ENCODE results near the gene NCBP2.
A peak's percentile ranks its signal among the peaks of the same experiment; 100 is the strongest.
"Not testable (repeated sequence)": the region's sequence is repeated elsewhere in the genome, so short reads cannot be mapped to it uniquely, and the experiment has no call there.

The NCBP2 gene

DNA sequence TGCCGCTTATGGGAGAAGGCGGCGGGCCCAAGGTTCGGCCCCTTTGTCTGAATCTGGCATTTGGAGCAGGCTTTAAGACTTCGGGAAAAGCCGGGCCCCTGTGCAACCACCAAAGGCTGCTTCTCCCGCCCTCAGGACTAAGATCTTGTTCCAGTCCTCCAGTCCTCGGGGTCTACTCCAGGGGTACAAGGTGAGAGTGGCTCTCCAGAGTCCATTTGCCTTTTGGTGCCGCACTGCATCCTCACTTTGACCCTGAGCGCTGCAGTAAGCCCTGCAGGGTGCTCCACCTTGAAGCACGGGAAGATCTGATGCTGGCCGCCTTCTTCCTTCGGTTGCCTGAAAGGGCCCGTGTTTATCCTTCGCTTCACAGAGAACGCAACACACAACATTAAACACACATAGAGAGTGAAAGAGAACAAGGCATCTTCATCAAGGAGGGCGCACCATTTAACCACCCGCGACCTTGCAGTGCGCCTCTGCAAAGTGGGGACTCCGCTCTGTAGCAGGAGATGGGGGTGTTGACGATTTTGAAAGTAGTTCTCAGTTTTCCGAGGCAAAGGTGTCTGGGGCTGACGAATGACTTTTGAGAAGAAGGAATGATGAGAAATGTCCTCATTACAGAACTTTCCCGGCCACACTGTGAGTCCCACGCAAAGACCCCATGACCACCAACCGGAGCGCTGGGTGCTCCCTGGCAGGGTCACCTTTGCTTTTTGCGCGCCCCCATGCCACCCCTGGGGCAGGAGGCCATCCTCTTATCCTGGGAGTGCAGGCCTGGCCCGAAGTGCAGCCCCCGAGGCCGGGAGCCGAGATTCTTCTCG lies 25.3 kb upstream of the NCBP2 start:
- DNase-seq = no peak

DNA sequence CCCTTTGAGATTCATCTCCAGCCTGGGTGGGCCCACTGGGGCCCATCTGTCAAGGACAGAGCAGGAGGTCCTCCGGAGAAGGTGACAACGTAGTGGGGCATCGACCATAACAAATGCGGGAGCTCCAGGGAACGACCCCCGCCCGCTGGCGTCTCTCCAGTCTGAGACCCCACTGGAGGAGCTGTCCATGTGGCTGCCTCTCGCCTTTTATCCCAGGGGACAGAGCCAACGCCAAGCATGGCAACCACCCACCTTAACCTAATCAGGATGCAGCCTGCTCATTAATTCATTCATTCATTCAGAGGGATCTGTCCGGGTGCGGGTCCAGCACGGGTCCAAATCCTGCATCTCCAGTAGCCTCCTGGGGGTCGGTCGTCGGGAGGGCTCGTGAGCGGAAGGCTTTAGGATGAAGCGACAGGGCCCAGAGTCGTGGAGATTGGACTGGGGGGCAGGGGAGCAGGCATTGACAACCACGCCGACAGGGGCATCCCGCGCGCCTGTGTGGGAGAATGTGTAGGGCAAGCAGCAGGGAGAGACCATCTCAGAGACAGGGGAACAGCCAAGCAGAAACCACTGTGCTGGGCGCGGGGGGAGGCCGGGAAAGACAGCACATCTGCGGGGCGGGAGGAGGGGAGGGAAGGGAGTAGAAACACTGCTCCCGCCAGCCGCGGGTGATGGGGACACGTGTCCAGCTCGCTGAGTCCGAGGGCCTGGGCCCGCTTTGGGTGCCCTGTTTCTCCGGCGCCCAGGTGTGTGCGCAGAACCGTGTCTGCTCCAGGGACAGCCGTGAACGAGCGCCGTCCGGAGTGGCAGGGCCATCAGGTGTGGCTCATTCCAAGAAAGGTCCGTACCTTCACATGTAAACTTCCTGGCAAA lies 24.4 kb upstream of the NCBP2 start:
- peak; percentile 34 for DNase-seq

DNA sequence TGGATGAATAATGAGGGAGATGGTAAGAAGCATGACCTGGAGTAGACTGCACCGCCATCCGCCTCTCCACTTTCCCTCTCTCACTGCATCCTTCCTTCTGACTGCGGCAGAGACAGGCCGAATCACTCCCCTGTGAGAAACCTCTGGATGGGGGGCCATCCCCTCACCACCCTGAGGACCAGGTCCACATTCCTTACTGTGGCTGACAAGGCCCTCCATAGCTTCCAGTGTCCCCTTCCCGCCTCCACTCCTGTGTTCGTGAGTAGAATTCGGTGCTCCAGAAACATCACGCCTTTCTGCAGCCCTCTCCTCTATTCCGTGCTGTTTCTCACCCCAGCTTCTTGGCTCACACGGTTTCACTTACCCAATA lies 23.5 kb upstream of the NCBP2 start:
- DNase-seq = no peak

DNA sequence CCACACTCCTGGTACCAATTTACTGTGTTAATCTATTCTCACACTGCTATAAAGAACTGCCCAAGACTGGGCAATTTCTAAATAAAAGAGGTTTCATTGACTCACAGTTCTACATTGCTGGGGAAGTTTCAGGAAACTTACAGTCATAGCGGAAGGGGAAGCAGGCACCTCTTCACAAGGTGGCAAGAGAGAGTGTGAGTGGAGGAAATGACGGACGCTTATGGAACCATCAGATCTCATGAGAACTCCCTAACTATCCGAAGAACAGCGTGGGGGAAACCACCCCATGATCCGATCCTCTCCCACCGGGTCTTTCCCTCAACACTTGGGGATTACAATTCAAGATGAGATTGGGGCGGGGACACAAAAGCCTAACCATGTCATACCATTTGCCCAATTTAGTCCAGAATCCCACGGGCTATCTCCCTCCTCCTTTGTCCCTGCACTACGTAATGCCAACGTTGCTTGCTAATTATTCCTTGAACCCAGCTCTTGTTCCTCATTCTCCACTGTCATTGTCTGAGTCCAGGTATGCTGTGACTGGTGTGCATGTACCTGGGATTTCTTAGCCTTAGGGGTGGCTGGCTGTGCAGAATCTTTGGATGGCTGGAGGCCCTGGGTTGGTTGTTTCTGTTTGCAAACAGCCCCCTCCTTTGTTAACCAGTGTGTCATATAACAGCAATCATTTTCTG lies 22.9 kb upstream of the NCBP2 start:
- DNase-seq = no peak

DNA sequence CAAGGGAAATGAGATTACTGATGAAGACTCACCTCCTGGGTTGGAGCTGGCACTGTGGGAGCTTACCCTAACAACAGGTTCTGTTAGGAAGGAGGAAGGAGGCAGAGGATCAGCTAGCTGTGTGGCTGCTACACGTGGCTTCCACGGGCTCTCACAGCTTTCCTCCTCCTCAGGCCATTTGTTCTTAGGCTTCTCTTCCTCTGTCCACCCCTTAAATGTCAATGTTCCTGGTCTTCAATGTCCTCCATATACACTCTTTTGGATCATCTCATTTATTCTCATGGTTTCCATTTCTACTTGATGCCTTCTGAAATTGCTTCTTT lies 21.3 kb upstream of the NCBP2 start:
- no peak for DNase-seq

DNA sequence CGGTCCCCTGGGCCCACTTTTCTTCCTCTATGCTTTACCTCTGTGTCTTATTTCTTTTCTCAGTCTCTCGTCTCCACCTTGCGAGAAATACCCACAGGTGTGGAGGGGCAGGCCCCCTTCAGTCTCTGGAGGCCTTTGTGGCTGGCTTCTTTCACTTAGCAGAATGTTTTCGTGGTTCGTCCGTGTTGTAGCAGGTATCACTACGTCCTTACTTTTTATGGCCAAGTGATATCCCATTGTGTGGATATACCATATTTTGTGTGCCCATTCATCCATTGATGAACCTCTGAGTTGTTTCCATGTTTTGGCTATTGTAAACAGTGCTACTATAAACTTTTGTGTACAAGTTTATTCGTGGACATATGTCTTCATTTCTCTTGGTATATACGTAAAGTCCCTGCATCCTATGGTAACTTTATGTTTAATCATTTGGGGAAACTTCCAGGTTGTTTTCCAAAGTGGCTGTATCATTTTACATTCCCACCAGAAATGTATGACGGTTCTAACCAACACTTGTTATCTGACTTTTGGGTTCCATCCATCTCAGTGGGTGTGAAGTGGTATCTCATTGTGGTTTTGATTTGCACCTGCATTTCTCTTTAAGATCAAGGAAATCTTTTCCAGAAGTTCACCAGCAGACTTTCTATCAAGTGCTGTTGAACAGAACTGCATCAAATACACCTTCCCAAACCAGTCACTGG lies 20.8 kb upstream of the NCBP2 start:
- no peak for DNase-seq

DNA sequence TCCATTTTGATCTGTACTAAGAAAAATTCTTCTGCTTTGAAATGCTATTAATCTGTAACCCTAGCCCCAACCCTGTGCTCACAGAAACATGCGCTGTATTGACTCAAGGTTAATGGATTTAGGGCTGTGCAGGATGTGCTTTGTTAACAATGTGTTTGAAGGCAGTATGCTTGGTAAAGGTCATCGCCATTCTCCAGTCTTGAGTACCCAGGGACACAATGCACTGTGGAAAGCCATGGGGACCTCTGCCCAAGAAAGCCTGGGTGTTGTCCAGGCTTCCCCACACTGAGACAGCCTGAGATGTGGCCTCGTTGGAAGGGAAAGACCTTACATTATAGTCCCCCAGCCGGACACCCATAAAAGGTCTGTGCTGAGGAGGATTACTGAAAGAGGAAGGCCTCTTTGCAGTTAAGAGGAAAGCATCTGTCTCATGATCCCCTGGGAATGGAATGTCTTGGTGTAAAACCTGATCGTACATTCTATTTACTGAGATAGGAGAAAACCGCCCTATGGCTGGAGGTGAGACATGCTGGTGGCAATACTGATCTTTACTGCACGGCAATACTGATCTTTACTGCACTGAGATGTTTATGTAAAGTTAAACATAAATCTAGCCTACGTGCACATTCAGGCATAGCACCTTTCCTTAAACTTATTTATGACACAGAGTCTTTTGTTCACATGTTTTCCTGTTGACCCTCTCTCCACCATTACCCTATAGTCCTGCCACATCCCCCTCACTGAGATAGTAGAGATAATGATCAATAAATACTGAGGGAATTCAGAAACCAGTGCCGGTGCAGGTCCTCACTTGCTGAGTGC lies 20.0 kb upstream of the NCBP2 start:
- DNase-seq = no peak

DNA sequence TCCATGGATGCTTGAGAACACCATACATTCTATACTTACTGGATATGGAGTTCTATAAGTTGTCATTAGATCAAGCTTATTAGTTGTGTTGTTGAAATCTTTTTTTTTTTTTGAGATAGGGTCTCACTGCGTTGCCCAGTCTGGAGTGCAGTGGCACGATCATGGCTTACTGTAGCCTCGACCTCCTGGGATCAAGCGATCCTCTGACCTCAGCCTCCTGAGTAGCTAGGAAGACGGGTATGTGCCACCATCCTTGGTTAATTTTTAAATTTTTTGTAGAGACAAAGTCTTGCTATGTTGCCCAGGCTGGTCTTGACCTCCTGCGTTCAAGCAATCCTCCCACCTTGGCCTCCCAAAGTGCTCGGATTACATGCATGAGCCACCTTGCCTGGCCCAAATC lies 12.5 kb upstream of the NCBP2 start:
- DNase-seq = no peak

DNA sequence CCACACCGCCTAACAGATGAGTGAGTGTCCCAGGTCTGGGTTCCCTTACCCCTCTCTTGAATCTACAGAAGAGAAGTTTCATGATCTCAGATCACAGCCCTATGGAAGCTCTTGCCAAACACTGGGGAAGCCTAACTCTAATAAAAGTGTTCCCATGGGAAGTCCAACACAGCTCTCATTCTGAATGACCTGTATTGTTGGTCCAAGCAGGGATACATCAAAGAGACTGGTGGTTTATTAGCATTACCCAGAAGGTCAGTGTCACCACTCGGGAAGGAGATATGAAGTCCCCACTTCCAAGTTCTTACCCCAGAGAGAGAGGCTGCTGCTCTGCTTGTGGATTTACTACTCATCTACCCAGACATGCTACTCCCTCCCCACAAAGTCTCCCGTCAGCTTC lies 9.0 kb upstream of the NCBP2 start:
- no peak for DNase-seq

DNA sequence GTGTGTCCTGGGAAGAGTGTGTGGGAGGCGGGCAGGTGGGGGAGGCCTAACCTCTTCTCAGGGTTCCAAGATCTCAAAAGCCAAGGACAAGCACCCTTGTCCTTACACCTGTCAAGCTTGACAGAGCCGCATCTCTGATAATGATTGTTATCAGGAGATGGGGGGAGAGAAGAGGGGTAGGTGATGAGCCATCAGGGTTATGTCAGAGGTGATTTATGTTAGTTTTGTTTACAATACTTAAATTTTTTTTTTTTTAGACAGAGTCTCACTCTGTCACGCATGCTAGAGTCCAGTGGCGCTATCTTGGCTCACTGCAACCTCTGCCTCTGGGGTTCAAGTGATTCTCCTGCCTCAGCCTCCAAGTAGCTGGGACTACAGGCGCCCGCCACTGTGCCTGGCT lies 7.4 kb upstream of the NCBP2 start:
- DNase-seq = no peak

DNA sequence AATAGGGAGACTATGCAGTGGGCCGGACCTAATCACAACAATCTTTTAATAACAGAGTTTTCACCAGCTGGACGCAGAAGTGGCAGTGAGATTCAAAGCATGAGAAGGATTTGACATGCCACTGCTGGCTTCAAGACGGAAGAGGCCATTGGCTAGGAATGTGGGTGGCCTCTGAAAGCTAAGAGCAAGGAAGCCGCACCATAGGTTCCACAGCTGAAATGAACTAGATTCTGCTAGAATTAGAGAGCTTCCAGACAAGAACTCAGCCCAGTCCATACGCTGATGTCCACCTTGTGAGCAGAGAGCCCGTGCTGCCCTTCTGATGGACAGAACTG lies 6.9 kb upstream of the NCBP2 start:
- no peak for DNase-seq

DNA sequence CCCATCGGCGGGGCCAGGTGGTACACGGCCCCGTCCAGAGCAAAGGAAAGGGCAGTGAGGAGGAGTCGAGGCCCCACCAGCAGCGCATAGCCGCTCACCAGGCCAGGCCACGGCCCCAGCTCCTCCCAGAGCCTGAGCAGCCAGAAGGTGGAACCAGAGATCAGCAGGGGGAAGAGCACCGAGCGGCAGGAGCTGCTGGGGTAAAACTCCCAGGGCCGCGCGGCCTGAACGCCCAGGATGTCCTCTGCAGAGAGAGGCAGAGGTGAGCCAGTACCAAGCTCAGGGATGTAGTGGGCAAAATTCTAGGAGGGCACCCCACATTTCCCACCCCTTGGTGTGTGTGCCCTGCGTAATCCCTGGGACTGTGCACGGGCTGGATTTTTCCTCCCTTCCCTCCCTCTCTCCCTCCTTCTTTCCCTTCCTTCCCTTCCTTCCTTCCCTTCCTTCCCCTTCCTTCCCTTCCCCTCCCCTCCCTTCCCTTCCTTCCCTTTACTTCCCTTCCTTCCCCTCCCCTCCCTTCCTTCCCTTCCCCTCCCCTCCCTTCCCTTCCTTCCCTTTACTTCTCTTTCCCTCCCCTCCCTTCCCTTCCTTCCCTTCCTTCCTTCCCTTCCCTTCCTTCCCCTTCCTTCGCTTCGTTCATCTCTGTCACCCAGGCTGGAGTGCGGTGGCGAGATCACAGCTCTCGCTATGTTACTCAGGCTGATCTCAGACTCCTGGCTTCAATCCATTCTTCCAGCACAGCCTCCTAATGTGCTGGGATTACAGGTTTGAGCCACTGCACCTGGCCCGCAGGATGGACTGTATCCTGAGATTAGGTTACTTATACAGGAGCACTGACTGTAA lies 6.3 kb upstream of the NCBP2 start:
- DNase-seq = no peak

DNA sequence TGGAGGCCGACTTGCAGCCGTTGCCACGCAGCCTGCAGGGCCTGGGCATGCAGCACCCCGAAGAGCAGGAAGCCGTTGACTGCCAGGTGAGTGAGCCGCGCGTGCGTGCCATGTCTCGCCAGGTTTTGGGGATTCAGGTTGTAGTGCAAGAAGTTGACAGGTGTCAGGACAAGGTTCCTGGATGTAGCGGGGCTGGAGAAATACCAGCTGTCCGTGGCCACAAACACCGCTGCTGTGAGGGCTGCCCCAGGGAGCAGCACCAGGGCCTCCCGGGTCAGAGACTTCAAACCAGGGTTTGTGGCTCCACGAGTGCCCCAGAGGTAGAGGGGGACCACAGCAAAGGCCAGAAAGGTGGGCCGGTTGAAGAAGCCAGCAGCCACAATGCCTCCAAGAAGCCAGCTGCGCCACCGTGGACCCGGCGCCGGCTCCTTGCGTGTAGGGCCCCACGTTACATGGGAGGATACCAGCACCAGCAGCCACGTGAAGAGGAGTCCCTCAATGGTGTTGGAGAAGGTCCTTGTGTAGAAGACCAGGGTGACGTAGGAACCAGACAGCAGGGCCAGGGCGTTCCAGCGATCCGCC lies 5.6 kb upstream of the NCBP2 start:
- no peak for DNase-seq

DNA sequence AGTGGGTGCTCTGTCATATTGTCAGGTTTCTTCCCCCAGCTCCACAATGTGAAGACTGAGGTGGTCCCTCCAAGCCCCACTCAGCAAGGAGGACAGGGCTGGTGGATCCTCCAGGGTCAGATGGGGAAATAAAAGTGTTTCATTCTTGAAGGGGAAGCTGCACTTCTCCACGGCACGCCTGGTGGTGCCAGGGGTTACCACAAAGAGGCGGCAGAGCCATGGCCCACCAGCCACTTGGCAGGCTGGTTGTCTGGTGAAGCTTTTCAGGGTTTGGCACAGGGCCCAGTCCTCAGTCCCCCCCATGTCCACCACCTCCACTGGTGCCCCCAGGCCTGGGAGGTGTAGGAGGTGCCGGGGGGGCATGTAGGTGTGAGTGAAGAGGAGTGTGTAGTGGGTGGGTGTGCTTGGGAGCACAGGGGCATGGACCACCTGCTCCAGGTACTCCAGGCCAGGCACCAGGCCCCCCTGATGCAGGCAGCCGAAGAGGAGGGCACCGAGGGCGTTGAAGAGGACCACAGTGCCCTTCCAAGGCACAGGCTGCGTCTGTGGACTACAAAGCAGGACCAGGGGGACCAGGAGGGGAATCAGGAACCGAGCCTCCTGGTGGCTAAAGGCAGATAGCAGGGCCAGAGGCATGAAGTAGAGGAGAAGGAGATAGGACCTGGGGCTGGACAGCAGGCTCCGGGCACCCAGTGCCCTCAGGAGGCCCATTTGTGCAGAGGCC lies 5.0 kb upstream of the NCBP2 start:
- DNase-seq = no peak

DNA sequence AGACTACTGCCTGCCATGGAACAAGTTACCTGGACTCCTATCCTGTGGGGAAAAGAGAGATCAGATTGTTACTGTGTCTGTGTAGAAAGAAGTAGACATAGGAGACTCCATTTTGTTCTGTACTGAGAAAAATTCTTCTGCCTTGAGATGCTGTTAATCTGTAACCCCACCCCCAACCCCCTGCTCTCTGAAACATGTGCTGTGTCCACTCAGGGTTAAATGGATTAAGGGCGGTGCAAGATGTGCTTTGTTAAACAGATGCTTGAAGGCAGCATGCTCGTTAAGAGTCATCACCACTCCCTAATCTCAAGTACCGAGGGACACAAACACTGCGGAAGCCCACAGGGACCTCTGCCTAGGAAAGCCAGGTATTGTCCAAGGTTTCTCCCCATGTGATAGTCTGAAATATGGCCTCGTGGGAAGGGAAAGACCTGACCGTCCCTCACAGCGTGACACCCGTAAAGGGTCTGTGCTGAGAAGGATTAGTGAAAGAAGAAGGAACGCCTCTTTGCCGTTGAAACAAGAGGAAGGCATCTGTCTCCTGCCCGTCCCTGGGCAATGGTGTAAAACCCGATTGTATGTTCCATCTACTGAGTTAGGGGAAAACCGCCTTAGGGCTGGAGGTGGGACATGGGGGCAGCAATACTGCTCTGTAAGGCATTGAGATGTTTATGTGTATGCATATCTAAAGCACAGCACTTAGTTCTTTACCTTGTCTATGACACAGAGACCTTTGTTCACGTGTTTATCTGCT lies 1.9 kb upstream of the NCBP2 start:
- not testable (repeated sequence) for DNase-seq

DNA sequence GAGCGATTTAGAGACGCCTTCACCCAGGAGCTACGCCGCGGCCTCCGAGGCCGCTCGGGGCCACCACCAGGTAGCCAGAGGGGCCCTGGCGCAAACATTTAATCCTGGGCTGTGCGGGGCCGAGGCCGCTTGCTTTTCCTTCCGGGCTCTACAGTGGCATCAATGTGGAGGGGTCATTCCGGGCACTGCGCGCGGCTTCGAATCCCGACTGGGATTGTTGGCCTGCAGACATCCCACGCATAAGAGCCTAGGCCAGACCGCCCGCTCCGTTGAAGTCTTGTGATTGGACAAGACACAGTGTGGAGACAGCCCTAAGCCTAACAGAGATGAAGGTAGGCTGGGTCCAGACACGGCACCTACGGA lies 568 bp upstream of the NCBP2 start:
- peak; percentile 10 for DNase-seq

DNA sequence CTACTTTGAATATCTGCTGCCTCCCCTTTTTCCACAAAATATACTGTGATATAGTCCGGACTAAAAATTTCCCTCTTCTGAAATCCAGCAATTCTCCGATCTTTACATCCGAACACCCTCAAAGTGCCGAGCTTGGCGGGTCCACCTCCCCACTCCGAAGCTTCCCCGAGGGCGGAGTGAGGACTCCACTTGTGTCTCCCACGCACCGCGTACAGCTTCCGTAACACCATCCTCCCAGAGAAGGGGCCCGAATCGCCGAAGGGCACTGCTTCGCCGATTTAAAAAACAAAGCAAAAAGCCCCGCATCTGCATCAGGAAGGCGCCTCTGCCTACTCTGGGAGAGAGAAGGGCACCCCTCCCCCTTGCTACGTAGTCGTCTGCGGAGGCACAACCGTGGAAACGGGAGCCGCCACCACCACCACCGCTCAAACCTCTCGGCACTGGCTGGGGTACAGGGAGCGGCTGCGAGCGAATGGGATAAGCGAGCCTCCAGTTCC lies 551 bp downstream of the NCBP2 start:
- peak; percentile 29 for DNase-seq

DNA sequence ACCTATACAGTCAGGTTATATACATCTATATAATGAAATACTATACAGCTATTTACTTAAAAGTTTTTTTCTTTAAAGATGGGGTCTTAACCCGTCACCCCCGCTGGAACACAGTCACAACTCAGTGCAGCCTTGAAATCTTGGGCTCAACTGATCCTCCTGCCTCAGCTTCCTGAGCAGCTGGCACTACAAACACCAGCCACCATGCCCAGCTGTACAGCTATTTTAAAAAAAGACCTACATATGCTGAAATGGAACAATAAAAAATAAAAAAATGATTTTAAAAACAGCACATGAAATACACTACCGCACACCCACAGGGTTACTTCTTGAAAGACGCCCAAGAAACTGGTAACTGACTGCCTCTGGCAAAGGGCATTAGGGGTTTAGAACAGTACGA lies 3.8 kb downstream of the NCBP2 start:
- DNase-seq = no peak

DNA sequence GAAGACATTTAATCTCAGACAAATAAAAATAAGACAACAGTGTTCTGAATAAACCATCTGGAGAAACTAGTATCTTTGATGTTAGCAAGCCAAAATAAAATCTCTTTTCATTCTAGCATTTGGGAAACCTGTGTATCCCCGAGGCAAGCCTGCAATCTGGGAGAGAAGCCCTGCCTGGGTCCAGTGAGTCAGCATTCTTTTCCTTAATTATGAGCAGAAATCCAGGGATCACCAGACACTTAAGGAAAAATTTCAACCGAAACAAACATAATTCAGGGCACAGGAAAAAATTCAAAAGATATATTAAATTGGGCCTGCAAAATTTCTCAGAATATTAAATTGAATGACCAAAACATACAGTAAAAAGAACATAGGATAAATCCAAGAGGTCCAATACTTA lies 4.2 kb downstream of the NCBP2 start:
- no peak for DNase-seq

DNA sequence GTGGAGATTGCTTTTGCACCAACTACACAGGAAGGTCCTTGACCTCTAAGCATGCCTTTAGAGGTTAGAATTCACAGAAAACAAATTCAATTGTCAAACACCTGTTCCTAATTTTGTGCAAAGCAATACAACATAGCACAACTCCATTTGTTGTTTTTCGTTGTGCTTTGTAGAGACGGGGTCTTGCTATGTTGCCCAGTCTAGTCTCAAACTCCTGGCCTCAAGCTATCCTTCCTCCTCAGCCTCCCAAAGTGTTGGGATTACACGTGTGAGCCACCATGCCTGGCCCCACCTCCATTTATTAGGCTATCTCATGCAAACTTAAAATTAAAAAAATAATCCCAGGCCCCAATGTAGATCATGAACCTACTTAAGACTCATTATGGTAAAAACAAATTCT lies 6.0 kb downstream of the NCBP2 start:
- DNase-seq = no peak

All from fibroblast of skin of right quadriceps (primary cell).